ENCODE results near the gene MT1E.
"Not testable (repeated sequence)": the region's sequence is repeated elsewhere in the genome, so short reads cannot be mapped to it uniquely, and the experiment has no call there.

MT1E gene

DNA sequence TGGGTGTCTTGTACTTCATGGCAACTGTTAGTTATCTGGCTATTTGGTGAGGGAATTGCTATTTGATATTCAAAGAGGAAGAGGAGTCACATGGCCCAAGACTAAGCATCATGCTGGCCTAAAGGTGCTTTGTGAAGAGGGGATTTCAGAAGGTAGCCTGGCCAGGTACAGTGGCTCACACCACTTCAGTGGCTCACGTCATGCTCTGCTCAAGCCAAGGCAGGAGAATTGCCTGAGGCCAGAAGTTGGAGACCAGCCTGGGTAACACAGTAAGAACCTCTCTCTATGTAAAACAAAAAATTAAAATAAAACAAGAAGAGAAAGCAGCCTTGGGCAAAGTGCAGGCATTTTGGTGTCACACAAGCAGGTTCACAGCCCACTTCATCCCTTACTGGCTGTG, 19.7 kb downstream of the MT1E start:
- DNase-seq (ENCODE audit: low spot score in 2 of 2), result no peak
- no peak overlapping the region for H3K27ac Mint-ChIP-seq
- no peak for ATAC-seq
- peaks cover 19% of the 10 kb centered on the region for H3K4me1 Mint-ChIP-seq
- H3K9me3 Mint-ChIP-seq, result no peaks in the 10 kb centered on the region
- H3K36me3 Mint-ChIP-seq, result no peaks in the 10 kb centered on the region
- H3K4me3 Mint-ChIP-seq, result no peak overlapping the region

DNA sequence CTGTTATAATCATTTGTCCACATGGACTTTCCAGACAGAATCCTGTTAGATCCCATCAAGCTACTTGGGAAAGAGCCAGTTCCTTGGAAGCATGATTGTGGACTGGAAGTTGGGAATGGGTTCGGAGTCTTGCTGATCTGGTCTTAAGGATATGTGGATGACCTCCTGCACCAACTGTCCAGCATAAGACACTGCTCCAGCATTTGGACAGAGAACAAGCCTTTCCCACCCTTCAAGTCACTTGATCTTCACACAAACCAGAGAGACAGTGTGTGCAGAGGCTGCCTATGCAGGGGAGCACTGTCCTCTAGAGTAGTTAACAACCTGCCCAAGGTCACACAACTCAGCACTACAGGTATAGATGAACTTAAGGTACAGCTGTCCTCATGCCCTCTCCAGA, 20.3 kb downstream of the MT1E start:
- no peak for DNase-seq (ENCODE audit: low spot score in 2 of 2)
- H3K27ac Mint-ChIP-seq, result no peak overlapping the region
- no peak overlapping the region for H3K4me3 Mint-ChIP-seq
- ATAC-seq, result no peak
- H3K4me1 Mint-ChIP-seq, result peaks cover 19% of the 10 kb centered on the region
- H3K36me3 Mint-ChIP-seq, result no peaks in the 10 kb centered on the region
- H3K9me3 Mint-ChIP-seq, result no peaks in the 10 kb centered on the region

DNA sequence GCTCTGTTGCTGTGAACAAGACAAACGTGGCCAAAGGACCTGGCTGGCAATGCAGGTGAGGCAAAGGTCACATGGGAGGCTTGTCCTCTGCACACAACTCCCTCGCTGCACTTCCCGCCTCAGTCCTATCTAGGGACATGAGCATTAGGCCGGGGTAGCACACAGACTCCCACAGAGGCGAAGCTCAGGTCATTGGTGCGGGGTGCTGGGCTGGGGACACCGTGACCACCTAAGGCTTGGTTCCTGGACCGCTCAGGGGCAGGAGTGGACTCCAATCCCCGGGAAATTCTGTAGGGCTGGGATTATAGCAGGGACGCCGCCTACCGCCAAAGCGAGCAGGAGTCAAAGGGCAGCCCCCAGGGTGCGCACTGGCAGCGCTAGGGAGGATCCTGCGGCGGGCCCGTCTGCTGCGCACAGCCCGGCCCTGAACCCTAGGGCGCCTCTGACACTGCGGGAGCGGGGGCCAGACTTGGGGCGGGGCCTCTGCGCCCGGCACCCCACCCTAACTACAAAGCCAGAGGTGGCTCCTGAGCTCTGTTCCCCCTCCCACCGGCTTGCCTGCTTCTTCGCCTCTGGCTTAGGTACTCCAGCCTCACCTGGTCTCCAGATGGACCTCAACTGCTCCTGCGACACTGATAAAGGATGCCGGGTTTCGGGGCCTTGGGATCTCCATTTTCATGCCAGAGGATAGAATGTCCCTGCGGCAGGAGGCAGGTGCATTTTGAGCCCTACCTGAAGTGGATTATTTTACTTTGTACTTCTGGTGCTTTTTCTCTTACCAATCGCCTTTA, 22.3 kb downstream of the MT1E start:
- DNase-seq (ENCODE audit: low spot score in 2 of 2) (no peak), ATAC-seq (no peak)
- no peak overlapping the region for H3K27ac Mint-ChIP-seq
- no peak overlapping the region for H3K4me3 Mint-ChIP-seq
- H3K36me3 Mint-ChIP-seq, result no peaks in the 10 kb centered on the region
- peaks cover 16% of the 10 kb centered on the region for H3K4me1 Mint-ChIP-seq
- H3K9me3 Mint-ChIP-seq, result no peaks in the 10 kb centered on the region

DNA sequence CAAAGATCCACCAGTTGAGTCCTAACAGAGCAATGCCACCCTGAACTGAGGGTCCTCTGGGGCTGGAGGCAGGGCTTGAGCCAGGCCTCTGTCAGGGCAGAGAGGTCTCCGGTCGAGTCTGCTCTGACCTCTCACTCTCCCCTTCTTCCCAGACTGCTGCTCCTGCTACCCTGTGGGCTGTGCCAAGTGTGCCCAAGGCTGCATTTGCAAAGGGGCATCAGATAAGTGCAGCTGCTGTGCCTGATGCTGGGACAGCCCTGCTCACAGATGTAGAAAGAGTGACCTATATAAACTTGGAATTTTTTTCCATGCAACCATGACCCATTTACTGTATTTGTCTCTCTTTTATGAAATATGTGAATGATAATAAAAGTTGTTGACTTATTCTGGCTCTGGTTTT, 23.7 kb downstream of the MT1E start:
- DNase-seq (ENCODE audit: low spot score in 2 of 2) (no peak), ATAC-seq (no peak)
- H3K9me3 Mint-ChIP-seq, result no peaks in the 10 kb centered on the region
- H3K36me3 Mint-ChIP-seq, result no peaks in the 10 kb centered on the region
- H3K4me3 Mint-ChIP-seq, result no peak overlapping the region
- H3K27ac Mint-ChIP-seq, result no peak overlapping the region
- H3K4me1 Mint-ChIP-seq, result peaks cover 1% of the 10 kb centered on the region

DNA sequence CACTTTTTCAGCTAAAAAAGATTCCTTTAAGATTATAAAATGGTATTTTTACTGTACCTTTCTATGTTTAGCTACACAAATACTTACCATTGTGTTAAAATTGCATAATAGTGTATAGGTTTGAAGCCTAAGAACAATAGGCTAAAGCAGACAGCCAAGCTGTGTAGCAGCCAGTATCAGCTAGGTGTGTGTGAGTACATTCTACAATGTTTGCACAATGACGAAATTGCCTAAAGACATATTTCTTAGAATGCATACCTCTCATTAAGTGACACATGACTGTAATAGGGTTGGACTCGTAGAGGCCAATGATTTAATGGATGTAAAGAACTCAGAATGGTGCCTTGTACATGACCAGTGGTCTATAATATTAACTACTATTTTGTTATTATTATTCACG, 24.2 kb downstream of the MT1E start:
- H3K36me3 Mint-ChIP-seq, result no peaks in the 10 kb centered on the region
- no peaks in the 10 kb centered on the region for H3K9me3 Mint-ChIP-seq
- no peak overlapping the region for H3K27ac Mint-ChIP-seq
- DNase-seq (ENCODE audit: low spot score in 2 of 2), result no peak
- H3K4me1 Mint-ChIP-seq, result no peaks in the 10 kb centered on the region
- H3K4me3 Mint-ChIP-seq, result no peak overlapping the region
- no peak for ATAC-seq

DNA sequence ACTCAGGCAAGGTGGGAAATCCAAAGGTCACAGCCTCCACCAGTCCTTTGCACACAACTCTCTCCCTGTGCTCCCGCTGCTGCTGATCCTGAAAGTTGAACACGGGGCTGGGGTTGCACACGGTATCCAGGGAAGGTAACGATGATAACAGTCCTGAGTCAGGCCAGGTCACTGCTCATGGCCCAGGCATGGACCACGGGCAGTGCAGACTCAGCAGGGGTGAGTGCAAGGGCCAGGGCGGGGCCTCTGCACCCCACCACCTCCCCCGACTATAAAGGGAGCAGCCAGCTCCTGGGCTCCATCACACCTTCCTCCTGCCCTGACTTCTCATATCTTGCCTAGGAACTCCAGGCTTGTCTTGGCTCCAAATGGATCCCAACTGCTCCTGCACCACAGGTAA, 26.0 kb downstream of the MT1E start, which contains the start of gene MT1B:
MT1B (plus strand) TSS at position 301 of the 400 bp plus-strand sequence; CDS start at position 369, 68 bp downstream.
- ATAC-seq (no peak), DNase-seq (ENCODE audit: low spot score in 2 of 2) (no peak)
- H3K9me3 Mint-ChIP-seq, result no peaks in the 10 kb centered on the region
- H3K36me3 Mint-ChIP-seq, result no peaks in the 10 kb centered on the region
- H3K4me1 Mint-ChIP-seq, result no peaks in the 10 kb centered on the region
- no peak within 1 kb of the TSS for H3K4me3 Mint-ChIP-seq
- no peak within 1 kb of the TSS for H3K27ac Mint-ChIP-seq

DNA sequence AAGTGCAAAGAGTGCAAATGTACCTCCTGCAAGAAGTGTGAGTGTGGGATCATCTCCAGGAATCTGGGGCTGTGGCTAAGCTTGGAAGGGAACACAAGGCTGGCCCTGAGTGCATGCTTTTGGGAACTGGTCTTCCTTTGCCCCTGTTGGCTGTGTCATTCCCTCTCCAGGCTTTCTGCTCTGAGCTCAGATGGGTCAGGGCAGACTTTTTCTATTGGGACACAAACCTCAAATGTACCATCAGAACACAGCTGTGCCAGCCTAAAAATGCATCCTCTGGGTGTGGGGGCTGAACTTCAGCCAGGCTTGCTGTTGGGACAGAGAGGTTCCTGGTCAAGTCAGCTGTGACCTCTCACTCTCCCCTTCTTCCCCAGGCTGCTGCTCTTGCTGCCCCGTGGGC, 27.0 kb downstream of the MT1E start:
- Mint-ChIP-seq H3K4me3 (no peak overlapping the region), H3K4me1 (no peaks in the 10 kb centered on the region), H3K36me3 (no peaks in the 10 kb centered on the region), H3K9me3 (no peaks in the 10 kb centered on the region), H3K27ac (no peak overlapping the region)
- no peak for DNase-seq (ENCODE audit: low spot score in 2 of 2)
- ATAC-seq, result no peak

DNA sequence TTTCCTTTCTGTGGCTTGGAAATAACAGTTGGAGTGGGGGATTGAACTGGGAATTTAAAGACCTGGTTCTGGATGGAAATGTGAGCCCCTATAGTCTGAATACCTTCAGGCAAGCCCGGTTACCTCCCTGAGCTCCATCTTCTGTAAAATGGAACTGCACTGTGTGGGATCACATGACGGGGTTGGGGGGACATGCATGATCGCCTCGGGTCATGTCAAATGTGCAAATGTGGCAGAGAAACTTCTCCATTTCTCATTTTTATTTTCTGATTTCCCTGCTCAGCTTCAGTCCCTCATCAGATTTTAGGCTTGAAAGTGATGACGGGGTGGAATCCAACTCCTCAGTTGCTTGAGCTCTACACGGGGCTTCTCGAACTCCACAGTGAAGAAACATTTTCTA, 27.6 kb downstream of the MT1E start:
- no peak overlapping the region for H3K27ac Mint-ChIP-seq
- H3K36me3 Mint-ChIP-seq, result no peaks in the 10 kb centered on the region

DNA sequence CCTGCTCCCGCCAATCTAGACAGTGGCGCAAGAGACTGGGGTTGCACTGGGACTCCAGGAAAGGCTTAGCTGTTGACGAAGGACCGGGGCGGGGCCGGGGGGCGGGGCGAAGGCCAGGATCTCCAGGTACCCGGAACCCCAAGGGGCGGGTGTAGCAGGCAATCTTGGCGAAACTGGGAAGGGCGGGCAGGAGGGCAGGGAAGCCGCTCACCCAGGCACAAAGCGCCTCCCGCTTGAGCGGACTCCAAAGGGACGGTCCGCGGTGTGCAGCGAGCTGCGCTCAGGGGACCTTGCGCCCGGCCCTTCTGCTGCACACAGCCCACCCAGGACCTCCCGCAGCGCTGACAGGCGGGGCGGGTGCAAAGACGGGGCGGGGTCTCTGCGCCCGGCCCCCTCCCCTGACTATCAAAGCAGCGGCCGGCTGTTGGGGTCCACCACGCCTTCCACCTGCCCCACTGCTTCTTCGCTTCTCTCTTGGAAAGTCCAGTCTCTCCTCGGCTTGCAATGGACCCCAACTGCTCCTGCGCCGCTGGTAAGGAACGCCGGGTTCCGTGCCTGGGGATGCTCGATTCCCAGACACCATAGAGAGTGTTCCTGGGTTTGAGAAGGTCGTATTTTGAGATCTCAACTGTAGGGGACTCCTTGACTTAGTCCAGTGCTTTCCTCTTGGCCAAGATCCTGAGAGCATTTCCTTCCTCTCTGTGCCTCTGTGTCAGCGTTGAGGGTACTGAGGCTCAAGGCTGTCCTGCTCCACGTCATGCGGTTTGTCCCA, 32.2 kb downstream of the MT1E start, which contains the start of gene MT1F:
MT1F (plus strand) TSS at position 405 of the 772 bp plus-strand sequence; CDS start at position 505, 100 bp downstream.
- H3K4me3 Mint-ChIP-seq, result peak within 1 kb of the TSS; percentile 90
- no peaks in the 10 kb centered on the region for H3K36me3 Mint-ChIP-seq
- ATAC-seq (peak; percentile 83), DNase-seq (ENCODE audit: low spot score in 2 of 2) (peak; percentile 38 to 84)
- no peaks in the 10 kb centered on the region for H3K9me3 Mint-ChIP-seq
- H3K4me1 Mint-ChIP-seq, result peaks cover 17% of the 10 kb centered on the region
- peak within 1 kb of the TSS; percentile 85 for H3K27ac Mint-ChIP-seq

More for the DNA sequence above, 27.6 kb downstream of the MT1E start:
- Mint-ChIP-seq H3K4me1 (peaks cover 6% of the 10 kb centered on the region), H3K9me3 (no peaks in the 10 kb centered on the region), H3K4me3 (no peak overlapping the region)
- ATAC-seq (no peak), DNase-seq (ENCODE audit: low spot score in 2 of 2) (no peak)

DNA sequence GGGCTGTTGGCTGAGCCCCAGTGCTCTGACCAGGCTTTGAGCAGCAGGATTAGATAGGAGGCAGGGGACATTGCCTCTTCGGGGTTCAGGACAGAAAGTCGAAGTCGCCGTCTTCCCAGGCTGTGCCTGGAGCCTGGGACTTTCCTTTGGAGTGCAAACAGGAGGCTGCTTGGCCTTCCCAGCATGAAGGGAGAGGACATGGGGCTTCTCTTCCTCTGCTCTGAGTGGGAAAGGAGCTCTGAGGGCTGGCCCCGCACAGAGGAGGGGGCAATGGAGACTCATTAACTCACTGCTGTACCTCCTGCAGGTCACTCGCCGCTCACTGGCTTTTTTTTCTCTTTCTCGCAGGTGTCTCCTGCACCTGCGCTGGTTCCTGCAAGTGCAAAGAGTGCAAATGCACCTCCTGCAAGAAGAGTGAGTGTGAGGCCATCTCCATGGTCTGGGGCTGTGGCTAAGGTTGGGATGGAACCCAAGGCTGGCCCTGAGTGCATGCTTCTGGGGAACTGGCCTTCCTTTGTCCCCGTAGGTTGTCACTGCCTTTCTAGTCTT, 32.8 kb downstream of the MT1E start:
- Mint-ChIP-seq H3K4me3 (peak overlapping the region; percentile 90), H3K36me3 (no peaks in the 10 kb centered on the region), H3K4me1 (peaks cover 22% of the 10 kb centered on the region), H3K27ac (peak overlapping the region; percentile 85), H3K9me3 (no peaks in the 10 kb centered on the region)
- no peak for DNase-seq (ENCODE audit: low spot score in 2 of 2)
- no peak for ATAC-seq

DNA sequence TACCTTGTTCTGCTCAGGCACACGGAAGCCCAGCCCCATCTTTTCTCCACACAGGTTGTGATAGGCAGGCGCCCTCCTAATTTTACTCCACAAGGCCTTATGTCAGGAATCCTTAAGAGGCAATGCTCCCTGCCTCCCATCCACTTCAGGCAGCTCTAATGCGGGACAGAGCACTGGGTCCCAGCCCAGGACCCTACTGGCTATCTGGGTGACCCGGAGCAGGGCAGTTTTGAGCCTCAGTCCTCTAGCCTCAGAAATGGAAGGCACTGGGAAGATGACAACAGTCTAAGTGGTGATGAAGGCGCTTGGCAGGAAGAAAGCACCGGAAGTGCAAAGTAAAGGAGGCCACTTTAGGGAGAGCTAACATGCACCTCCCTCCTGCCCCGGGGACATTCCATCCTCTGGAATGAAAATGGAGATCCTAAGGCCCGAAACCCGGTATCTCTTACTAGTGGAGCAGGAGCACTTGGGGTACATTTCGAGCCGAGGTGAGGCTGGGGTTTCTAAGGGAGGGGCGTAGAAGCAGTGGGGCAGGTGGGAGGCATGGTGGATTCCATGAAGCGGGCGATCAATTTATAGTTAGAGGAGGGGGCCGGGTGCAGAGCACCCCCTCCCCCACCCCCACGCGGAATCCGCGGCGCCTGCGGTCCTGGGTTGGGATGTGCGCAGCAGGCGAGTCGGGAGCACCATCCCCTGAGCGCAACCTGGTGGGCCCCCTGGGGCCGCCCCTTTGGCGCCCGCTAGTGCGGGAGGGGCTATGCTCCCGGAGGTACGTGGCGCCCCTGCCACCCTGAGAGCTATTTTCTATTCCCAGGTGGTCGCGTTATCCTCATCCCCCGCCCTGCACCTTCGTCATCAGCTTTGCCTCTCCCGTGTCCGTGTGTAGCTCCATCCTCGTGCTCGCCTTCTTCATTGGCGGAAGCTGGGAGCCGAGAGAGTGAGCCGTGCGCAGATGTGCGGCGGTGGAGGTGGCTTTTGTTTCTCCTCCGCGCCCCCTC, 37.1 kb downstream of the MT1E start:
- Mint-ChIP-seq H3K4me3 (peak overlapping the region; percentile 76), H3K9me3 (no peaks in the 10 kb centered on the region), H3K36me3 (no peaks in the 10 kb centered on the region), H3K27ac (peak overlapping the region; percentile 82), H3K4me1 (peaks cover 23% of the 10 kb centered on the region)
- peak; percentile 53 for ATAC-seq
- DNase-seq (ENCODE audit: low spot score in 2 of 2), result peak in 1 of 2 donors; percentile 57

DNA sequence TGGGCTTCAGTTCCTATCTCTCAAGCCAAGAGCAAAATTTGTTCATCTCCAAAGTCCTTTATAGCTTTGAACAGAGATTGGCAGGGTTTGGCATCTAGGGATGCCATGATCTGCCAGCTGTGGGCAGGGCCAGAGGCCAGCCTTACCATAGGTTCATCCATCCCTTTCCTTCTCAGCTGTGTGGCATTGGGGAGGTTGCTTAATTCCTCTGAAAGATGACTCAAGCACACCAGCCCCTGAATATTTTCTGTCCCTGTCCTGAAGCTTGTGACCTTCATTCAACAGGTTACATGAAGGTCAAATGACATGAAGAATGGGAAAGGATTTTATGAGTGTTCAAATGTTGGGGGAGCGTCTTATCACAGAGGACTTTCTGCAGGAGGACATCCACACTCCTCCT, 38.9 kb downstream of the MT1E start:
- H3K36me3 Mint-ChIP-seq, result no peaks in the 10 kb centered on the region
- ATAC-seq (no peak), DNase-seq (ENCODE audit: low spot score in 2 of 2) (no peak)
- peaks cover 30% of the 10 kb centered on the region for H3K4me1 Mint-ChIP-seq
- no peak overlapping the region for H3K27ac Mint-ChIP-seq
- H3K9me3 Mint-ChIP-seq, result no peaks in the 10 kb centered on the region
- no peak overlapping the region for H3K4me3 Mint-ChIP-seq

DNA sequence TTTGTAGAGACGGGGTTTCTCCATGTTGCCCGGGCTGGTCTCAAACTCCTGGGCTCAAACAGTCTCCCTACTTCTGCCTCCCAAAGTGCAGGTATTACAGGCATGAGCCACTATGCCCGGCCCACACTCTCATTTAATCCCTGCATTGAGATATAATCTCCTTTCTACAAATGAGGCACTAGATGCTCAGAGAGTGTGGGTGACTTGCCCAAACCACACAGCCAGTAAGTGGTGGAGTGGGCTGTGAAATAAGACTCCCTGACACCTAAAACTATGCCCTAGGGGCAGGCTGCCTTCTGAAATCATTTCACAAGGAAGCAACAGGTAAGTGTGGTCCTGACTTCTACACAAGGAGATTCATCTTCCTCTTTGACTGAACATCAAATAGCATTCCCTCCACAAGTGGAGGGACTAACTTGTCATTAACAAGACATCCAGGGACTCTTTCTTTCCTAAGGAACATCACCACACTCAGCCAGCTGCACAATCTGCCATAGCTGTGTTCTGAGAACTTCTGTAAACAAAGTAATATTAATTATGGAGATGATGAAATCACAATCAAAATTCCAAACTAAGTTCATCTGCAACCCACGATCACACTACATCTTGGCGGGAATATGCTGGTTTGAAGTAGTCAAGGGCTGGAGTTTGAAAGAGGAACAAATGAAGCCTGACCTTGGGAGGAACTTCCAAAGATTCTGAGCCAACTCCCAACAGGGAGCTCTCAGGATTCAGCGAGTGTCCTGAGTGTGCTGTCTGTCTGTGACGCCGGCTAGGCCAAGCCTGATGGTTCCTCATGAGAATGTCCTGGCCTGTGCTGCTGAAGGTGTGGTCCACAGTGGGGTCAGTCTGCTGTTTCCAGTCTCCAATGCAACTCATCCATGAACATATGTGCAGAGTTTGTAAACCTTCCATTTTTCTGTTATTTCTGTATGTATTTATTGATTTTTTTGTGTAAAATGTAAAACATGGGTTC, 40.0 kb downstream of the MT1E start:
- not testable (repeated sequence) for H3K36me3 Mint-ChIP-seq, H3K9me3 Mint-ChIP-seq
- peak; percentile 47 for ATAC-seq

More for the DNA sequence above, 40.0 kb downstream of the MT1E start:
- not testable (repeated sequence) for H3K4me3 Mint-ChIP-seq; H3K27ac Mint-ChIP-seq; DNase-seq (ENCODE audit: low spot score in 2 of 2)
- peaks cover 35% of the 10 kb centered on the region for H3K4me1 Mint-ChIP-seq
